Lung microvascular endothelial cell (primary cell): Measurements from ENCODE around the gene UBE2QL1. TPM values are rescaled to one million over a fixed set of nuclear protein-coding genes. Genes with fewer than 3 reads are reported as not detected.

Experiments
- DNase-seq, 2 donors: peaks; one replicate each; pipeline versions ENCODE4 v3.0.0 to v3.0.0-alpha.2; 2010; ENCODE audit warnings: low read depth in 2 of 2
- total RNA-seq: library from RNA; depleted of rRNA; stranded (reverse); fragments of >200 nt; gene quantifications from 2 replicates; pipeline ENCODE4 v1.2.1, GENCODE V29; 2014

Gene UBE2QL1
- total RNA-seq, 1 donor from 2014 or later: 0.20 TPM

DNA sequence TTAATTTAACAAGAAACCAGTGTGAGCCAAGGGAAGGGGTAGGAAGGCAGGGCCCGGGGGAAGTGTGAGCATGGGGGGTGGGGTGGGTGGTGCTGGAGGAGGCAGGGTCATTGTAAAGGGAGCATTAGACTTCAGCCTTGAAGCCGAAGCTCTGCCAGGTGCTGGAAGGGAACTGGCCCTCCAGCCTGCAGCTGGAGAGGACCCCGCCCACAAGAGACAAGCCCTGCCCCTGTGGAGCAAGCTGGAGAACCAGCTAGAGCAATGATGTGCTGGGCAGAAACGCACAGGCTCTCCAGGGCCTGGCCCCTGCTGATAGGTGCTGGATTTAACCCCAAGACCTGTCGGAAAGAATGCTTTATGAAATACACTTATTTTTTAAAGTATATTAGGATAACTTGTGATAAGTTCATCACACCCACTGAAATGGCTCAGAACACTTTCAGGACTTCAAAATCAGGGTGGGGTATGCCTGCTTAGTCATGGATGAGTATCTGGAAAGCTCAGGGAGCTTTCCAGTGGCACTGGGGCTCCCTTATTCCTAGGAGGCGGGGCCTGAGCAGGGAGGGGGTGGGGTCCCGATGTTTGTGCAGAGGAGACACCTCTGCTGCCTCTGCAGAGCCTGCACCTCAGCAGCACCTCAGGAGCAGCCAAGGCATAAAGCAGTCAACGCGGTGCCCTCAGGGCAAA, 27.1 kb downstream of the UBE2QL1 start:
- no peak for DNase-seq

- no peak for DNase-seq
Observed at GRCh38 chr5:6476313-6476661, 27.6 kb downstream of the UBE2QL1 start.

DNA sequence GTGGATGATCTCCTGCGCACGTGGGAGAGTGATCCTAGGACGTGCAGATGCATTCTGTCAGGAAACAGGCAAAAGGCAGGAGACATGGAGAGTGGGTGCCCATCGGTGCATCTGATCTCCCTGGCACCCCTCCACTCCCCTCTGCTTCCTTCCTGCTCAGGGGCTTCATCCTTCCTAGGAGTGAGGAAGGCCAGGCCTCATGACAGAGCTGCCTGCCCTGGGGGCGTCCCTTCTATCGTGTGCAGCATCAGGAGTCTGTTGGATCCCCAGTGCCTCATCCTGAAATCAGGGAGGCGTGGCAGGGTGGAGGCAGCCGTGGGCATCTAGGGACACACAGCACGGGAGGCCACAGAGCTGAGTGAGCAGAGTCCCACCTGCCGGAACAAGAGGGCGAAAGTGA, 30.1 kb downstream of the UBE2QL1 start:
- no peak for DNase-seq

DNA sequence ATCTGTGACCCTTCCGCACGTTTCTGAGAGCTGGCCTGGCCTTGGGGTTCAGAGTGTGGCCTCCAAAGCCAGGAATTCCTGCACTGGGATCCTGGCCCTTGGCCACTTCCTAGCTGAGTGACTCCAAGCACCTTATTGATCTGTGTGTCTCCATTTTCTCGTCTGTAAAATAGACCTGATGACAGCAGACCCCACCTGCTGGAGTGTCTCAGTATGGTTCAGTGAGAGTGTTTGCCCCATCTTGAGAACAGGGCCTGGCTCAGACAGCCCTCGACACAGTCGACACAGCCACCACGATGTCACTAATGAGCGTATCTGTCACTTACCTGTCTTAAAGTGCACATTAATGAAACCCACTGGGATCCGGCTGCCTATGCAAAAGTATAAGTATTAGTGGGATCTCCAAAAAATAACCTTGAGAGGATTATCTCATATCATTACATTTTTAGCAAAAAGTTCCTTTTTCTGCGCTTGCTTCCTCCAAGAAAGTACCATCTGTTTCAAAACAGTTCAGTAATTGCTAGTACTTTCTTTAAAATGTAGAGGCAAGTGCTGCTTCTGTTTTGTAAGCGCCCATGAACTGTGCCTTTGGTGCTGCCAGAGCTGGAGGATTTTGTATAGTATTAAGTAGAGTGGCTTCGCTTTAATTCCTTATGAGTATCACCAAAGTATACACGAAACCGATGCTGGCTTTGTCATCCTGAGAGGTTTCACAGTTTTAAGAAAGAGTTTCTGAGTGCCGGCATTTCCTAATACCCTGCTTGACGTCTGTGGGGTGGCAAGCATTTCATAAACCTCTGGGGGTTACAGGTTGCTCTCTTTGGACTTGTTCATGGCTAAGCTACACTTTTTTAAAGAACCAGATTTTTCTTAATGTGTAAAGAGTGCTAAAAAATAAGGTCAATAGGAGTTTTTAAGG, 31.7 kb downstream of the UBE2QL1 start:
- no peak for DNase-seq

DNA sequence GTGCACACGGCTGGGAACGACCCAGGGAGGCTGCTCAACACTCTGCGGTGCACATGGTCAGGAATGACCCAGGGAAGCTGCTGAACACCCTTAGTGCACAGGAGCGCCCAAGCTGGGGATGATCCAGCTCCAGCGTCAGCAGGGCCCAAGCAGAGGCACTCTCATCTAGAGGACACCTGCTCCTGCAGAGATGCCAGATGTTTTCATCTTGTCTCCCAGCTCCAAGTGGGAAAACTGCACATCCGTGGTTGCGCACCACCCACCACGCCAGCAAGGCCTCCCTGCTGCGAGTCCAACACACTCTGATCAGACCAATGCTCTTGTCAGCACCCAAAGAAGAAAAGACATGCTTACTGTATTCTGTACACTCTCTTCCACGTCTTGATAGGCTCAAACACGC, 34.1 kb downstream of the UBE2QL1 start:
- no peak for DNase-seq

- DNase-seq: no peak
Observed at GRCh38 chr5:6483880-6484382, 35.3 kb downstream of the UBE2QL1 start.

DNA sequence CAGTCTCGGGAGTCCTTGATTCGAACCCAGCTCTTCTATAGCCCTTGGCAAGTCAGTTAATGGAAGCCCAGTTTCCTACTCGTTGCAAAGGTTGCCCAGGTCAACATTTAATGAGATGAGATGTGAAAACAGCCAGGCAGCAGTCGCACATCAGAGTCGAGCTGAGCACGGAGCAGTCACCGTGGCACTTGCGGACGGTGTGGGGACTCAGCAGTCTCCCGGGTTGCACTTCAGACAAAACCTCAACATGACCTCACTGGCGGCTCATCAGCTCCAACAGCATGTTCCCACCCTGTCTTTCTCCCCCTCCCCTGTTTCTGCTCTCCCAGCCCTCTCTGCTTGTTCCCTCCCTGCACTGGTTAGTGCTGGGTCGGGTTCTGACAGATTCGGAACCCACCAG, 35.8 kb downstream of the UBE2QL1 start:
- no peak for DNase-seq

GRCh38 chr5:6484899-6485298, 36.2 kb downstream of the UBE2QL1 start:
- no peak for DNase-seq

DNA sequence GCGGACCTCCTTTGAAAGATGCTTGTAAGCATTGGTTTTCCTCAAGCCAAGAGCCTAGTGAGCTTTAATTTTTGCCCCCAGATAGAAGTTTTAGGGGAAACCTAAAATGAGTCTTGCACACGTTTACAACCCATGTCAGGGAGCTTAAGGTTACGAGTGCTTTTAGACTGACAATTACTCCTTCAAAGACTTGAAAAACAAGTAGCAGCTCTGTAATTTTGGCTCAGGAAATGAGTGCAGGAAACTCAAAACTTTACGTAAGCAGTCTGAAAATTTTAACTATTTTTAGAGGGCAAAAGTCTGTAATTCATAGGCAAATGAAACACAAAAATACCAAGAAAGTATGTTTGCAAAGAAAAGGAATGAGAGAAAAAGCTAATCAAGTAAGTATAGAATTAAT, 36.8 kb downstream of the UBE2QL1 start:
- DNase-seq: no peak

DNA sequence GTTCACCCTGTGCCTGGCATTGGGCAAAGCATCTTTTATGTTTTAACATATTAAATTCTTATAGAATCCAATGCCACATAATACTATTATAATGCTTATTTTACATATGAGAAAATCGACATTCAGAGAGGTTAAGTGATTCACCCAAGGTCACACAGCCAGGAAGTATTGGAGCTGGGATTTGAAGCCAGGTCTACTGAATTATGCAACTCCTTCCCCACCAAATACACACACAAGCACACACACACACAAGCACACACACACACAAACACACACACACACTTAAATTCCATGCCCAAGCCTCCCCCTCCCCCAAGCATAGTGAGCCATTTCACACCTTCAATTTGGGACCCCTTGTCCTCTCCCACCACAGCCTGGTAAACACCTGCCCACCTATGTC, 37.4 kb downstream of the UBE2QL1 start:
- DNase-seq: no peak

DNA sequence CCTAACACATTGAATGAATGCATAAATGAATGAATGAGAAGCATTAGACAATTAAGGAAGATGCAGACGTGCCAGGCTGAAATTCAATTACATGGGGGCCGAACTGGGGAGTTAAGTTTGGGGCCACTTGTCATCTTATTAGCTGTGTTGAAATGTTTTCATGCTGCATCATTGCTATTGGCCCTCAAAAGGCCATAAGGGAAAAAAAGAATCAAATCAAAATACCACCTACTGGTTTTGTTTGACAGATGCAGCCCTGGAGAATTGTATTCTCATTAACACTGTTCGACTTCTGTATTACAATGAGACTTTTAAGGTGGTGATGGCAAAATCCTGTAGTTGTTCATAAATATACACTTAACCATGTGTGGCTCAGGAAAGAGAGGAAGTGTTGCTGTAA, 38.4 kb downstream of the UBE2QL1 start:
- no peak for DNase-seq

DNA sequence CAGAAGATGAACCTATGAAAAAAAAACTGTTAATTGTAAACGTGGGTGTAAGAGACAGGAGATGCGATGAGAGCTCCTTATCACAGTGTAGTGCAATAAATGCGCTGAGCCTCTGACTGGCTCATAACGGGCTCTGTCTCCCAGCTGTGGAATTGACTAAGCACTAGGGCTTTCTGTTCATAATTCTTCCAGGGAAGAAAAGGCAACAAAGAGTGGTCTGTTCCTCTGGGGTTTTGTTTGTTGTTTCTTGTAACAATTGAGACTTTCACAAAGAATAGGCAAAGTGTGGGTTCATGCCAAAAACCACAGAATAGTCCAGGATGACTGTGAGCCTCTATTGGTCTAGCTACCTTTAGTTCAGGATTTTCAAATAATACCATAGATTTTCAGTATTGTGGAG, 39.4 kb downstream of the UBE2QL1 start:
- DNase-seq: no peak

- no peak for DNase-seq
Observed at GRCh38 chr5:6489643-6490185, 41.1 kb downstream of the UBE2QL1 start.

- DNase-seq: no peak
Observed at GRCh38 chr5:6490246-6490645, 41.6 kb downstream of the UBE2QL1 start.

DNA sequence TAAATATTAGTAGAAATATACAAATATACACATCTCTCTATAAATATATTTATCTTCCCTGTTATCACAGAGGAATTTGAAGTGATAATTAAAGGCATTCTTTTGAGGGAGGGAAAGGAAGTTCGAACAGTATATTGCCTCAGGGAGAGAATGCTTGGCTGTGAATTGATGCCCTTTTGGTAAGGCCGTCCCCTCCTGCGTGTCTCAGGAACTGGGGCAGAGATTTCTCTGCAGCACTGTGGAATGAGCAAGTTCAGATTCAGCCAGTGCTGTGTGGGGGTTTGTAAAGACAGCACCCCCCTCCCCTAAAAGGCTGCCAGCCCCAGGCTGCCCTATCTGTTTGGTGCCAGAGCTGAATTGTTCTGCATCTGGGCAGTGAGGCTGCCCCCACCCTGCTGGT, 42.0 kb downstream of the UBE2QL1 start:
- no peak for DNase-seq

- DNase-seq: no peak
Observed at GRCh38 chr5:6491196-6491918, 42.7 kb downstream of the UBE2QL1 start.

DNA sequence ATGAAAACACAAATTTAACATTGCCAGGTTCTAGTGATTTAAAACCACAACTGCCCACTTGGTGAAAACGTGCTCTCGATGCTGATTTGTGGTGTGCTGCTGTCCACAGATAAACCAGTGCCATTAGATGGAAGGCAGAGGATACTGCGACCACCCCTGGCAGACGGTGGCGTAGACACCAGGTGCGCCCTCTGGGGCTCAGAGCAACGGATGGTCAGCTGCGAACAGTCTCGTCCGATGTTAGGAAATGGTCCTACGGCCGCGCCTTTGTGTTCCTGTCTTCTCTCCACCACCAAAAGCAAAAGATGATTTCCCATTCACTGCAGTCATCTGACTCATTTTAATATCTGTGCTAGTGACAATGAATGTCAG, 43.2 kb downstream of the UBE2QL1 start:
- no peak for DNase-seq

DNA sequence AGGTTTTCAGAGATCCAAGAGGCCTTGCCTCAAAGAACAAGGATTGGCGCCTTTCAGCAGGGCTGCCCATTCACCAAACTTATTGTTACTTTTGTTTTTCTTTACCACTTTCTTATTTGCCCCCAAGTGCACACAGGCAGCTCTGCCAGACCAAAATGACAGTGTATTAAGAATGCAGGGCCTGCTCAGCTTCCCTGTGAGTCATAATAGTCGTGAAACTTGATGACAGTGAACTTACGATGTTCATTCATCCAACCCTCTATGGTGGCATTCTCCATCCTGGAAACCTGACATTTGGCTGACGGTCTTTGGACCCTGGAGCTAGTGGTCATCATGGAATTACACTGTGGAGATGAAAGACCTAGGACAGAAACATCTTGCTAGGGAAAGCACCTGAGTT, 44.3 kb downstream of the UBE2QL1 start:
- DNase-seq: no peak

DNA sequence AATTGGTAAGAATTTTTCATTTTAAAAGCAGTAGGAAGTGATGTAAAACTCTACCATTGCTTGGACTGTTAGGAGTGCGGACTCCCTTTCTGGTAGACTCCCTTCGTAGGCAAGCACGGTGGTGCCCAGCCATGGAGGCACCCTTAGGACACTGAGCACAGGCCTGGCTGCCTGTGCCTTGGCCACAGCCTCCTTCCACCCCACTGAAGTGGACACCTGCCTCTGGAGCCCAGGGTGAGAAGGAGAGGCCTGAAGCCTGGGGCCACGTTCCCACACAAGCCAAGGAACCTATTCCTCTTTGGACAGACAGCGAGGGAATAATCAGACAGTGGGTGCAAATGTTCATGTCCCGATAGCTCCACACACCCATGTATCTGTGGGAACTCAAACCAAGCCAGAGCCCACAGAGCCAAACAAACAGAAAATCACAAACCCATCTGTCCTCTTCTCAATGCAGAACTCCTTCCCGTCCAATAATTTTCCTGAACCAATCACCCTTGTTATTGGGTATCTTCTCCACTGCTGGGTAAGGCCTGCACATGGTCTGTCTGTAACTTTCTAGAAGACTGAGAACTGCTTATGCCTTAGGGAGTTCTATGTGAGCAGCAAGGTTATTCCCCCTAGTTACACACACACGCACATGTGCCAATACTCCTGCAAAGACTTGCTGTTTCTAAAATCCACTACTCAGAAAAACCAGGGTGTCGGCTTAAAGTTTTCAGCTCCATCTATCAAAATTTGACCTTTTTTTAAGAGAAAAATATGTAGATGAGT, 45.2 kb downstream of the UBE2QL1 start:
- no peak for DNase-seq

DNA sequence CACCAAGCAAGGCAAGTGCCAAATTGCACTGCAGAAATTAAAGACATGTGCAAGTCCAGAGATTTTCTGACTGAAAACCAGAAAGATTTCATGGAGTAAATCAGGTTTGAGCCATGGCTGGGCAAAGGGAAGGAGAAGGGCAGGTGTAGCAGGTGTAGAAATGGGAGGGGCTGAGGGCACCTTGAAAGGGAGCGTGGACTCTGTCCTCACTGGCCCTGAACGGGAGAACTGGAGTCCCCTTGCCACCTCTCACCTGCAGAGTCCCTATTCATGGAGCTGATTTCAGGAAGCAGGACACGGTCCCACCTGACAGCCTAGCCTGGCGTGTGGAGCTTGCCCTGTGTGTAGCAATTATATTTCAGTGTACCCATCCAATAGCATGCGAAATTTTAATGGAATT, 46.3 kb downstream of the UBE2QL1 start:
- no peak for DNase-seq
